Measurements from ENCODE around the gene PPP1R1A. TPM values are rescaled to one million over a fixed set of nuclear protein-coding genes. Genes with fewer than 3 reads are reported as not detected.

The PPP1R1A gene
- total and polyA plus RNA-seq, 2 experiments from 2014 or later = 154 to 196 TPM

DNA sequence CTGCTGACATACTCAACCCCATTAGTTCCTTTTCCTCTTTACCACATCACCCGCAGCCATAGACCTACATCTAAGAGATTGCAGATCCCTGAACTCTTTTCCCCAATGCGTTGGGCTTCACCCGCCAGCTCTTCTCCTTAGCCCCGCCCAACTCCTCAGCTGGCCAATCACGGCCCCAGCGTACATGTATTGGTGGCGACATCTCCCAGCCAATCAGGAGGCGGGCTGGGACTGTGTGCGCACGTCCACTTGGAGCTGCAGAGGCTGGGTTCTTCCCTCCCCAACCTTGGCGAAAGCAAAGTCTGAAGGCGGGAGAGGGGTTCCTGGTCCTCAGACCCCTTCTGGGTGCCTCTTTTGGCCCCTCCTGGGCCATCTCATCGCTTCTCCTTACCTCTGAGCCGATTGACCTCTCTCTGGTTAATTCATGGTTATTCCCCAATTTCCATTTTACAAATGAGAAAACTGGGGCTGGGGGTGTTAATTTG lies 28.0 kb downstream of the PPP1R1A start:
- Histone ChIP-seq H3K4me1 (ENCODE audit: low read depth) (peaks cover 45% of the 10 kb centered on the region), H3K4me3 (peak overlapping the region; percentile 22), H3K9me3 (ENCODE audit: low read depth) (no peaks in the 10 kb centered on the region), H3K36me3 (no peaks in the 10 kb centered on the region), H3K27me3 (peaks cover 11% of the 10 kb centered on the region), H3K27ac (peak overlapping the region; percentile 46)
- DNase-seq (ENCODE audit: low read depth in 1 of 2, low spot score in 1 of 2) = peak; percentile 89 to 90
- TF ChIP-seq, protein P1, sequence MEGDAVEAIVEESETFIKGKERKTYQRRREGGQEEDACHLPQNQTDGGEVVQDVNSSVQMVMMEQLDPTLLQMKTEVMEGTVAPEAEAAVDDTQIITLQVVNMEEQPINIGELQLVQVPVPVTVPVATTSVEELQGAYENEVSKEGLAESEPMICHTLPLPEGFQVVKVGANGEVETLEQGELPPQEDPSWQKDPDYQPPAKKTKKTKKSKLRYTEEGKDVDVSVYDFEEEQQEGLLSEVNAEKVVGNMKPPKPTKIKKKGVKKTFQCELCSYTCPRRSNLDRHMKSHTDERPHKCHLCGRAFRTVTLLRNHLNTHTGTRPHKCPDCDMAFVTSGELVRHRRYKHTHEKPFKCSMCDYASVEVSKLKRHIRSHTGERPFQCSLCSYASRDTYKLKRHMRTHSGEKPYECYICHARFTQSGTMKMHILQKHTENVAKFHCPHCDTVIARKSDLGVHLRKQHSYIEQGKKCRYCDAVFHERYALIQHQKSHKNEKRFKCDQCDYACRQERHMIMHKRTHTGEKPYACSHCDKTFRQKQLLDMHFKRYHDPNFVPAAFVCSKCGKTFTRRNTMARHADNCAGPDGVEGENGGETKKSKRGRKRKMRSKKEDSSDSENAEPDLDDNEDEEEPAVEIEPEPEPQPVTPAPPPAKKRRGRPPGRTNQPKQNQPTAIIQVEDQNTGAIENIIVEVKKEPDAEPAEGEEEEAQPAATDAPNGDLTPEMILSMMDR (IDR thresholded peaks at IDR 0.05; ENCODE audit: low read depth, low read length) = no peak

GRCh38 chr12:54558759-54559158 lies 29.7 kb downstream of the PPP1R1A start:
- TF ChIP-seq, protein P1 (IDR thresholded peaks at IDR 0.05; ENCODE audit: low read depth, low read length) = no peak
- no peaks in the 10 kb centered on the region for H3K9me3 ChIP-seq (ENCODE audit: low read depth)
- no peaks in the 10 kb centered on the region for H3K36me3 ChIP-seq
- peaks cover 28% of the 10 kb centered on the region for H3K27me3 ChIP-seq
- no peak overlapping the region for H3K27ac ChIP-seq
- H3K4me1 ChIP-seq (ENCODE audit: low read depth) = peaks cover 31% of the 10 kb centered on the region
- H3K4me3 ChIP-seq = no peak overlapping the region
- DNase-seq (ENCODE audit: low read depth in 1 of 2, low spot score in 1 of 2) = no peak

DNA sequence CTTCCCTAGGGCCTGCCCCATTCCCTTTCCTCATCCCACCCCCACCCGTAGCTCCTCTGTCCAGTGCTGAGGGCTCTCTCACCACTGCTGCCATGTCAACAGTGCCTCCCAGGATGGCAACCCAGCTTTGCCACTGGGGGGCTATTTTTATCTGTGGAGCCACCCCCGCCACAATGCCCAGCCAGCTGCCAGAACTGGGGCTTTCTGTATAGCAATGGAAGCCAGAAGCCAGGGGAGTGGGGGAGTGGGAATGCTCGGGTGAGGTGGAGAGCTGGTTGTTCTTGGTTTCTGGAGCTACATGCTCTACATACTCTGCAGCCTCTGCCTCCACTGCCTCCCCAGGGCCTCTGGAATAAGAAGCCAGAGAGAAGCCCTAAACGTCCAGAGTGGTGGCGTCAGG lies 30.1 kb downstream of the PPP1R1A start:
- Histone ChIP-seq H3K4me3 (no peak overlapping the region), H3K36me3 (no peaks in the 10 kb centered on the region), H3K4me1 (ENCODE audit: low read depth) (peaks cover 26% of the 10 kb centered on the region), H3K27ac (no peak overlapping the region), H3K27me3 (peaks cover 32% of the 10 kb centered on the region), H3K9me3 (ENCODE audit: low read depth) (no peaks in the 10 kb centered on the region)
- TF ChIP-seq, protein P1 (IDR thresholded peaks at IDR 0.05; ENCODE audit: low read depth, low read length) = no peak
- no peak for DNase-seq (ENCODE audit: low read depth in 1 of 2, low spot score in 1 of 2)

DNA sequence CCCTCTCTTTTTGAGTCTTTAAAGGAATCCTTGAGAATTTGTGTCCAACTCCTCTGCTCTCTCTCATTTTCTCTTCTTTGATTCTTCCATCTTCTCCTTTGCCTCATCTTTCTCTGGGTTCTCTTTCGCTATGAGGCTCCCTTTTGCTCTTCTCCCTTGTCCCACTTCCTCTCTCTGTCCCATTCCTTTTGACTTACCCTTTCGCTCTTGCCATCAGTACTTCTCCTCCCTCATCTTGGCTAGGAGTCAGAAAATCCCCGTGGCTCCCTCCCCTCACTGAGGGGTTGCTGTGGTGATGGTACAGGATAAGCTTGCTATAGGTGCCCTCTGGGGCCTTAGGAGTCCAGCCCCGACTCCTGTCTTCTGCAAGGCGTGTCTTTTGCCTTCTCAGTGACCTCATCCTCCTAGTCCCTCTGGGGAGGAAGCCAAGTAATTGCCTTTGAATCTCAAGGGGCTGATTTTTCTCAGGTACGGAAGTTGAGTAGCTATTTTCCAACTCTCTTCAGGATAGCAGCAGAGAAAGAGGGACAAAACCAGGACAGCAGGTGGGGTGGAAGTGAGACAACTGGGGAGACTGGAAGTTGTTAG lies 32.7 kb downstream of the PPP1R1A start:
- no peaks in the 10 kb centered on the region for H3K9me3 ChIP-seq (ENCODE audit: low read depth)
- TF ChIP-seq, protein P1 (IDR thresholded peaks at IDR 0.05; ENCODE audit: low read depth, low read length) = no peak
- H3K36me3 ChIP-seq = no peaks in the 10 kb centered on the region
- H3K4me3 ChIP-seq = no peak overlapping the region
- no peak overlapping the region for H3K27ac ChIP-seq
- H3K4me1 ChIP-seq (ENCODE audit: low read depth) = peaks cover 6% of the 10 kb centered on the region
- no peak for DNase-seq (ENCODE audit: low read depth in 1 of 2, low spot score in 1 of 2)
- peaks cover 50% of the 10 kb centered on the region for H3K27me3 ChIP-seq

DNA sequence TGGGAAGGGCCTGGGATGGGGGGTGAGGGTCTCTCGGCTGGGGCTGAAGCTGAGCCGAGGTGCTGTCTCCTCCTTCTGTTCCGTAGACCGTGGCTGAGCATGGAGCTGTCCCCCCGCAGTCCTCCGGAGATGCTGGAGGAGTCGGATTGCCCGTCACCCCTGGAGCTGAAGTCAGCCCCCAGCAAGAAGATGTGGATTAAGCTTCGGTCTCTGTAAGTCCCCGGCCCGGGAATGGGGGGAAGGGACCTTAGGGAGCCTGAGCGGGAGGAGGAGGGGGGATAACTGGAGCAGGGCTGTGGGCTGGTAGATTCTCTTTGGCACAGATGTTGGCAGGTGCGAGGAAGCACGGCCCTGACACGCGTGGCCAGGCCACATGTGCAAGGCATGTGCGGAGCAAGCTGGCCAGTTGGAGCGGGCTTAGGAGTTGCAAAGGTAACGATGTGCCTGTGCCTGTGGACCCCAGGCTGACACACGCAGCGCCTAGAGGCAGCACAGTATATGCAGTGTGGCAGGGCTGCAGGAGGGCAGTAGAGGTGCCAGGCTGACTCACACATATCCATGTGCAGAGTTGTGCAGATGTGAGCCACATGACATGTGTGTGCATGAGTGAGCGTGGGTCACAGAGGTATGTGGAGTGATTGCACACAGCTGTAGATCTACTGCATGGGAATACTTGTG lies 38.5 kb downstream of the PPP1R1A start:
- Histone ChIP-seq H3K4me1 (ENCODE audit: low read depth) (peaks cover 8% of the 10 kb centered on the region), H3K27me3 (peaks cover 36% of the 10 kb centered on the region), H3K36me3 (no peaks in the 10 kb centered on the region), H3K9me3 (ENCODE audit: low read depth) (no peaks in the 10 kb centered on the region), H3K4me3 (peak overlapping the region; percentile 49), H3K27ac (no peak overlapping the region)
- TF ChIP-seq, protein P1 (IDR thresholded peaks at IDR 0.05; ENCODE audit: low read depth, low read length) = no peak
- DNase-seq (ENCODE audit: low read depth in 1 of 2, low spot score in 1 of 2) = peak in 1 of 2 donors; percentile 9

Measured in cardiac muscle cell (in vitro differentiated cells and primary cell).